Progenitor cell of endocrine pancreas (in vitro differentiated cells): ENCODE measurements around the gene SPOCK1. TPM values are rescaled to one million over a fixed set of nuclear protein-coding genes. Genes with fewer than 3 reads are reported as not detected.

Experiments
- DNase-seq: peaks from one replicate; pipeline ENCODE4 v3.0.0; 2021; ENCODE audit warnings: low spot score; ENCODE audit not compliant: unreplicated experiment
- H3K27ac Mint-ChIP-seq: 2 replicates; pipeline ENCODE4 v1.8.0; 2021; ENCODE audit warnings: mild to moderate bottlenecking, moderate library complexity, mixed read lengths
- H3K27me3 Mint-ChIP-seq: 2 replicates; pipeline ENCODE4 v1.8.0; 2021; ENCODE audit warnings: mixed read lengths
- H3K36me3 Mint-ChIP-seq: 2 replicates; pipeline ENCODE4 v1.8.0; 2022; ENCODE audit warnings: mixed read lengths; ENCODE audit not compliant: insufficient read depth
- H3K4me1 Mint-ChIP-seq: 2 replicates; pipeline ENCODE4 v1.8.0; 2021; ENCODE audit warnings: low read depth, mixed read lengths
- H3K4me3 Mint-ChIP-seq: 2 replicates; pipeline ENCODE4 v1.8.0; 2021; ENCODE audit warnings: low read depth, mild to moderate bottlenecking, moderate library complexity, mixed read lengths
- H3K9me3 Mint-ChIP-seq: 2 replicates; pipeline ENCODE4 v1.8.0; 2021; ENCODE audit warnings: low read depth, mixed read lengths
- total RNA-seq: library from RNA; stranded (reverse); gene quantifications from 2 replicates; pipeline ENCODE4 v1.2.1, GENCODE V29; 2021
- TF ChIP-seq, protein P1 (sequence below): fragments of 200-600 bp; sonication (generic); IDR thresholded peaks from one replicate; pipeline ENCODE4 v1.5.0; 2021; ENCODE audit warnings: antibody characterized with exemption, mild to moderate bottlenecking; ENCODE audit not compliant: unreplicated experiment

SPOCK1 gene
- total RNA-seq, 1 donor from 2014 or later = 41.4 TPM

DNA sequence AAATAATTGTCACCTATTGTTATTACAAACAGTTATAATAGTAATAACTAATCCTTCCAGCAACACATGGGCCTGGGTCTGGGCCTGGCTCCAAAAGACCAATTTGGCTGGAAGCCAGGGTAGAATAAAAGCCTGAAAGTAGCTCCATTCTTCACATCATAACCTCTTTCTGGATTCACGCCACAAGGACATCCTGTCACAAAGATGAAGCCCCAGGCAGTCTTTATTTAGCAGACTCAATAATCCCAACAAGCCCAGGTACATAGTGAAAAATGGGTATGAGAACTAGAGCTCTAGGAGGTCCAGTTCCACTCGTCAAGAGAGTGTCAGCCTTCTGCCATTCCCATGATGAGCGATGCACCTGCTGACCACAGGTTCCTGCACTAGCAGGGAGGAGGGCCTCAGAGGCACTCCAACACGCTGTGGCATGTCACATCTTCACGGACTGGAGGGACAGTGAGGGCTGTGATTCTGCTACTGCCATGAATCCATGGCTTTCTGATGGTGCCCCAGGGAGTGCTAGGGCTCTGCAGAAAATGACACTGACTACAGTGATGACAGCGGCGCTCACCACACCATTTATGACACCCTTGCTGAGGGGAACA, 124.9 kb downstream of the SPOCK1 start:
- TF ChIP-seq, protein P1, sequence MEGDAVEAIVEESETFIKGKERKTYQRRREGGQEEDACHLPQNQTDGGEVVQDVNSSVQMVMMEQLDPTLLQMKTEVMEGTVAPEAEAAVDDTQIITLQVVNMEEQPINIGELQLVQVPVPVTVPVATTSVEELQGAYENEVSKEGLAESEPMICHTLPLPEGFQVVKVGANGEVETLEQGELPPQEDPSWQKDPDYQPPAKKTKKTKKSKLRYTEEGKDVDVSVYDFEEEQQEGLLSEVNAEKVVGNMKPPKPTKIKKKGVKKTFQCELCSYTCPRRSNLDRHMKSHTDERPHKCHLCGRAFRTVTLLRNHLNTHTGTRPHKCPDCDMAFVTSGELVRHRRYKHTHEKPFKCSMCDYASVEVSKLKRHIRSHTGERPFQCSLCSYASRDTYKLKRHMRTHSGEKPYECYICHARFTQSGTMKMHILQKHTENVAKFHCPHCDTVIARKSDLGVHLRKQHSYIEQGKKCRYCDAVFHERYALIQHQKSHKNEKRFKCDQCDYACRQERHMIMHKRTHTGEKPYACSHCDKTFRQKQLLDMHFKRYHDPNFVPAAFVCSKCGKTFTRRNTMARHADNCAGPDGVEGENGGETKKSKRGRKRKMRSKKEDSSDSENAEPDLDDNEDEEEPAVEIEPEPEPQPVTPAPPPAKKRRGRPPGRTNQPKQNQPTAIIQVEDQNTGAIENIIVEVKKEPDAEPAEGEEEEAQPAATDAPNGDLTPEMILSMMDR = no peak
- H3K36me3 Mint-ChIP-seq = no peaks in the 10 kb centered on the region
- H3K4me3 Mint-ChIP-seq = no peak overlapping the region
- H3K27me3 Mint-ChIP-seq = peaks cover 8% of the 10 kb centered on the region
- DNase-seq = no peak
- H3K4me1 Mint-ChIP-seq = no peaks in the 10 kb centered on the region
- no peaks in the 10 kb centered on the region for H3K9me3 Mint-ChIP-seq
- H3K27ac Mint-ChIP-seq = no peak overlapping the region

DNA sequence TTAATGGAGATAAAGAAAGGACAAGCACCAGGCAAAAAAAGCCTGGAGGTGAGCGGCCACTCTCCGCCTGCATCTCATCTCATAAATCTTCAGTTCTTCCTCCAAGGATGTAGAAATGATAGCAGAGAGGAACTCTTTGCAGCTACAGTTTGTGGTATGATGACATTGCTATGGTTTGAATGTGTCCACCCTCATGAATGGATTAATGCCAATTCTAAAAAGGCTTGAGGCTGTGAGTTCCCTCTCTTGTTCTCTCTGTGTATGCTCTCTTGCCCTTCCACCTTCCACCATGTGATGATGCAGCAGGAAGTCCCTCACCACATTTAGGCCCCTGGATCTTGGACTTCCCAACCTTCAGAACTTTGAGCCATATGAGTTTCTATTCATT, 126.4 kb downstream of the SPOCK1 start:
- no peak for DNase-seq
- no peaks in the 10 kb centered on the region for H3K4me1 Mint-ChIP-seq
- no peak overlapping the region for H3K27ac Mint-ChIP-seq
- H3K27me3 Mint-ChIP-seq = peaks cover 11% of the 10 kb centered on the region
- TF ChIP-seq, protein P1 = no peak
- H3K4me3 Mint-ChIP-seq = no peak overlapping the region
- H3K9me3 Mint-ChIP-seq = no peaks in the 10 kb centered on the region
- no peaks in the 10 kb centered on the region for H3K36me3 Mint-ChIP-seq

DNA sequence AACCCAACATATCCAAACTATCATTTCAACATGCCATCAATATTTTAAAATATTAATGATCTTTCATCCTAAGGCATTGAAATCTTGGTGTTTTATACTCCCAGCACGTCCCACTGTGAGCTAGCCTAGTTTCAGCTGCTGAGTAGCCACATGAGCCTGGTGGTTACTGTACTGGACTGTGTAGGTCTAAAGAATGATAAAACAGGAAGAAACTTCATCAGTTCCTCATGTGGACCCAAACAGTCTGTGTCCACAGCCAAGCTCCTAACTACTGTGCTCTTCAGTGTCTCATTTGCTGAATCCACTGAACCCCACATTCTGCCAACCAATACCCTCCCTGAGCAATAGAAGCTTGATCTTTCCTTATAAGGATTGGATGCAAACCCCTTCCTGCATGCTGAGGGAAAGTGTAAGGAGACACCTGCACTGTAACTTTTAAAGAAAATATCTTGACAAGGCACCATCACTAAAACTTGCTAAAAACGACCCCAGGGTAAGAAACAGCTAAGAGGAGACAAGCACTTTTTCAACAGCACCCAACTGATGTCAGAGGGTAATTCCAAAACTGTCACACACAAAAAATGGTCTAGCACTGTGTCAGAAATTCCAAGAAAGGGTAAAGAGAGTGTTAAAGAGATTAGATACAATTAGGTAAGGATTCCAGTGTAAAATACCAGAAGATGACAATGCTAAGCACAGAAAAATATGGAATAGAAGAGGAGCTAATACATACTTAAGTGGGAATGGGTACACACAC, 126.9 kb downstream of the SPOCK1 start:
- no peaks in the 10 kb centered on the region for H3K4me1 Mint-ChIP-seq
- no peak for DNase-seq
- peaks cover 11% of the 10 kb centered on the region for H3K27me3 Mint-ChIP-seq
- no peak overlapping the region for H3K27ac Mint-ChIP-seq
- H3K4me3 Mint-ChIP-seq = no peak overlapping the region
- H3K9me3 Mint-ChIP-seq = no peaks in the 10 kb centered on the region
- H3K36me3 Mint-ChIP-seq = no peaks in the 10 kb centered on the region
- TF ChIP-seq, protein P1 = no peak

DNA sequence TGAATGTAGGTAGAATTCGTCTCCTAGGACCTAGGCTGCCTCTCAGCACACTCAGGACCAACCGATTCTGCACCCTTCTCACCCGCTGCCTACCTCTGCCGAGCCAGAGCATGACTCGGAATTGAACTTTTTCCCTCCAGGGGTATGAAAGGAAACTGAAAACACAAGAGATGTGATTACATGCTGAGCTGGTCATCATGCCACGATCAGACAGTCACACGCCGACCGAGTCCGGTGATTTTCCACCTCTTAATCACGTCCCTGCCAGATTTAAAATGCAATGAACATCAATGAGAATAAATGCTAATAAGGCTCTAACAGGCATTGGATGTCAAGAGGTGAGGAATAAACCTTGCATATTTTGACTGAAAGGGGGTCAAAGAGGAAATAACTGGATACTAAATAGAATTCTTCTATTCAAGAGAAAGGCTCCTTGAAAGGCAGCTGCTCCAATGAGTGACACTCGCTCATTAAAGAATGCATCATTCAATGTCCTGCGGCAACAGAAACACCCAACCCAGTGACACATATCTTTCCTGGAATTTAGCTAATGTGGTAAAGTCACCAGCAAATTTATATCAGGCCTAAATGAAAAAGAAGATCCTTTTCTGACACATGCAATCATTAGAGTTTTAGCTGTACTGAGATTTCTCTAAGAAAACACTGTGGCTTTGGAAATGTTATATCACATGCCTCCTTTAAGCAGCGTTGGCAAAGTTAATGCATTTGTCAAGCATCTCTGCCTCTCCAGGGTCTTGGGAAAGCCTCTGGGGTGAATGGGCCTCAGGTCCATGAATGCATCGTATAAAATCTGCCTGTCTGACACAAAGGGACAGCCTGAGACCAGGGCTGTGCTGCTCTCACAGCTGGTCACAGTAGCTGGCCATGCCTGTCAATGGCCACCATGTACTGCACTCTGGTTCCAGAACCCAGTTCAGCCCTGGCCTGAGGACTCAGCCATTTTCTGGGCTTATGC, 128.7 kb downstream of the SPOCK1 start:
- Mint-ChIP-seq H3K4me1 (no peaks in the 10 kb centered on the region), H3K27ac (no peak overlapping the region), H3K4me3 (no peak overlapping the region), H3K9me3 (no peaks in the 10 kb centered on the region), H3K36me3 (no peaks in the 10 kb centered on the region), H3K27me3 (peaks cover 21% of the 10 kb centered on the region)
- TF ChIP-seq, protein P1 = no peak
- DNase-seq = no peak

DNA sequence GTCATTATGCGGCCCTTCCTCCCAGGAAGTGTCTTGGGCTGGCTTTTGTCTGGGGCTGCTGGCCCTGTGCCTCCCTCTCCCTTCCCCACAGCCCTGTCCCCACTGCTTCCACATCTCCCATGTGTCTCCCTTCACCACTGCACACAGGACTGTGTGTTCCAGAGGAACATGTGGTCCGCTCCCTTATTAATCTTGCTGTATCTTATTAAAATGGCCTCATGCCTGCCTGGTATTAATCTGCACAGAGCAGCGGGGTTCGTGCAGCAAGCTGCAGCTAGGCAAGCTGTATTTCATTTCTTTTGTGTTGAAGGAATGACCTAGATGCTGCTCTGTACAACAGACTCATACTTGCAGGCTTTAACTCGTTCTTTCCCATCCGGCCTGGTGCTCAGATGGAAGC, 130.5 kb downstream of the SPOCK1 start:
- H3K9me3 Mint-ChIP-seq = no peaks in the 10 kb centered on the region
- no peak overlapping the region for H3K27ac Mint-ChIP-seq
- no peaks in the 10 kb centered on the region for H3K36me3 Mint-ChIP-seq
- TF ChIP-seq, protein P1 = no peak
- no peak for DNase-seq
- H3K27me3 Mint-ChIP-seq = peaks cover 19% of the 10 kb centered on the region
- no peak overlapping the region for H3K4me3 Mint-ChIP-seq
- peaks cover 2% of the 10 kb centered on the region for H3K4me1 Mint-ChIP-seq
